Endothelial cell of umbilical vein (primary cell): ENCODE data around the gene C10orf143. TPM values are rescaled to one million over a fixed set of nuclear protein-coding genes. Genes with fewer than 3 reads are reported as not detected.

Experiments
- BruUV-seq: library from RNA; stranded (reverse); fragments of 400-500 nt; replicated peaks from 2 replicates; lab custom pipeline; 2021; lab: Mats Ljungman, UMichigan
- CTCF ChIA-PET: fragments of 300-600, 350-600 bp; sonication (Branson Sonifier 250); formaldehyde crosslinking; loops from one replicate; lab custom pipeline; 2021; ENCODE audit warnings: antibody characterized with exemption, inconsistent platforms; lab: Charles Lee
- POLR2A ChIA-PET: fragments of 300-600, 350-600 bp; sonication (Branson Sonifier 250); formaldehyde crosslinking; loops from one replicate; lab custom pipeline; 2021; ENCODE audit warnings: antibody characterized with exemption, inconsistent platforms; lab: Charles Lee
- DNase-seq: peaks from one replicate; pipeline ENCODE4 v3.0.0-alpha.2; 2011; ENCODE audit warnings: low read depth, low spot score
- FAIRE-seq: peaks from 2 replicates; lab custom pipeline; 2011; peaks lifted over from hg19 to GRCh38; lab: Jason Lieb, UNC
- H2AFZ ChIP-seq: 2 replicates; pipeline ENCODE4 v1.6.0; 2012; ENCODE audit warnings: low read depth, low read length, control low read depth, inconsistent platforms
- H3K27ac ChIP-seq: 2 replicates; pipeline ENCODE4 v1.5.1; 2011; ENCODE audit warnings: low read depth, mild to moderate bottlenecking, control low read depth, low read length, moderate library complexity; ENCODE audit not compliant: insufficient read depth
- H3K27me3 ChIP-seq, 2 experiments: 2 replicates each; pipeline versions ENCODE4 v1.6.0 to v1.6.1; 2011; ENCODE audit warnings: low read length in 2 of 2, mixed read lengths in 1 of 2; ENCODE audit not compliant: control insufficient read depth in 2 of 2, insufficient read depth in 2 of 2
- H3K36me3 ChIP-seq, 2 experiments: 2 replicates in 1 of 2; 3 replicates in 1 of 2; pipeline ENCODE4 v1.5.1; 2011; ENCODE audit warnings: low read length in 2 of 2, mild to moderate bottlenecking in 1 of 2, moderate library complexity in 1 of 2; ENCODE audit not compliant: control insufficient read depth in 2 of 2, insufficient read depth in 2 of 2; ENCODE audit errors: extremely low read depth in 1 of 2
- H3K4me1 ChIP-seq: 3 replicates; pipeline ENCODE4 v1.5.1; 2011; ENCODE audit warnings: mild to moderate bottlenecking, low read length; ENCODE audit not compliant: control insufficient read depth, insufficient read depth; ENCODE audit errors: extremely low read depth
- H3K4me2 ChIP-seq: 2 replicates; pipeline ENCODE4 v1.6.1; 2011; ENCODE audit warnings: low read length, control low read depth, mixed read lengths; ENCODE audit not compliant: insufficient read depth
- H3K4me3 ChIP-seq, 3 experiments: fragments of 200-600 bp in 1 of 3; sonication (generic), shearing (Covaris generic) in 1 of 3; replicated peaks in 1 of 3; 2 replicates each; pipeline ENCODE4 v1.5.1; 2011 to 2016; ENCODE audit warnings: control low read depth in 3 of 3, low read length in 3 of 3, mild to moderate bottlenecking in 2 of 3, inconsistent platforms in 1 of 3, low read depth in 1 of 3, moderate library complexity in 1 of 3; ENCODE audit not compliant: insufficient read depth in 1 of 3
- H3K79me2 ChIP-seq: 2 replicates; pipeline ENCODE4 v1.6.0; 2012; ENCODE audit warnings: low read length, inconsistent platforms; ENCODE audit not compliant: control insufficient read depth, insufficient read depth
- H3K9ac ChIP-seq: replicated peaks from 2 replicates; pipeline ENCODE3; 2011; ENCODE audit warnings: low read length, control low read depth; ENCODE audit not compliant: insufficient read depth; ENCODE audit errors: extremely low read depth
- H3K9me1 ChIP-seq: replicated peaks from 3 replicates; pipeline ENCODE4 v1.6.0; 2011; ENCODE audit warnings: mild to moderate bottlenecking, low read length; ENCODE audit not compliant: control insufficient read depth, insufficient read depth; ENCODE audit errors: extremely low read depth
- H3K9me3 ChIP-seq: replicated peaks from 2 replicates; pipeline ENCODE4 v1.5.1; 2012; ENCODE audit warnings: low read length, inconsistent platforms; ENCODE audit not compliant: control insufficient read depth, insufficient read depth
- H4K20me1 ChIP-seq: replicated peaks from 2 replicates; pipeline ENCODE3; 2011; ENCODE audit warnings: mild to moderate bottlenecking, low read length; ENCODE audit not compliant: control insufficient read depth, insufficient read depth; ENCODE audit errors: extremely low read depth
- CTCF ChIP-seq, 2 donors: IDR thresholded peaks; 1 replicate in 1 of 2; 2 replicates in 1 of 2; pipeline ENCODE4 v1.5.1; 2011; ENCODE audit warnings: low read length in 2 of 2, mild to moderate bottlenecking in 2 of 2, moderate library complexity in 2 of 2, control low read depth in 1 of 2, inconsistent platforms in 1 of 2, low read depth in 1 of 2; ENCODE audit not compliant: insufficient read depth in 1 of 2; ENCODE audit errors: extremely low read depth in 1 of 2
- EZH2 ChIP-seq: IDR thresholded peaks from 2 replicates; pipeline ENCODE4 v1.6.1; 2012; ENCODE audit warnings: borderline replicate concordance, low read depth, mild to moderate bottlenecking, moderate library complexity, low read length, inconsistent platforms; ENCODE audit not compliant: severe bottlenecking
- FOS ChIP-seq: IDR thresholded peaks from 2 replicates; pipeline ENCODE4 v1.6.1; 2011; ENCODE audit warnings: mild to moderate bottlenecking, low read length, moderate library complexity, borderline replicate concordance; ENCODE audit not compliant: insufficient read depth
- GATA2 ChIP-seq: IDR thresholded peaks from 2 replicates; pipeline ENCODE4 v1.7.0; 2011; ENCODE audit warnings: low read depth, mild to moderate bottlenecking, moderate library complexity, mixed read lengths, low read length; ENCODE audit not compliant: insufficient read length, insufficient read depth
- JUN ChIP-seq: IDR thresholded peaks from 2 replicates; pipeline ENCODE4 v1.6.1; 2011; ENCODE audit warnings: borderline replicate concordance, low read depth; ENCODE audit not compliant: insufficient read length, insufficient read depth
- MAX ChIP-seq: IDR thresholded peaks from 2 replicates; pipeline ENCODE4 v1.6.1; 2011; ENCODE audit not compliant: insufficient read depth, insufficient read length
- MYC ChIP-seq: IDR thresholded peaks from one replicate; pipeline ENCODE4 v1.6.1; 2011; ENCODE audit warnings: mild to moderate bottlenecking, low read depth, low read length
- POLR2A ChIP-seq: IDR thresholded peaks from 2 replicates; pipeline ENCODE4 v1.6.1; 2012; ENCODE audit warnings: low read depth, mild to moderate bottlenecking, control low read depth, low read length
- POLR2AphosphoS5 ChIP-seq: IDR thresholded peaks from 2 replicates; pipeline ENCODE4 v1.6.1; 2012; ENCODE audit warnings: low read depth, mild to moderate bottlenecking, control low read depth, low read length, moderate library complexity; ENCODE audit not compliant: insufficient read depth
- dilution Hi-C: fragments of 300-500 bp; cut with MboI; formaldehyde crosslinking; loops from one replicate; pipeline ENCODE4 v1.15.0; 2019; ENCODE audit warnings: low sequenced_read_pairs; ENCODE audit not compliant: extremely low pct_ligation_motif_present
- intact Hi-C: fragments of 100-400 bp; cut with micrococcal nuclease; formaldehyde crosslinking; loops from one replicate; pipeline ENCODE4 v1.10.0; 2022
- polyA plus RNA-seq, 4 experiments: library from polyadenylated mRNA; depleted of rRNA in 3 of 4; stranded (reverse) in 3 of 4; unstranded in 1 of 4; fragments of >200 nt; gene quantifications; 2 replicates each; pipeline versions ENCODE4 v1.2.1 to v1.2.3, GENCODE V29; 2011 to 2012; ENCODE audit warnings: missing spikeins in 1 of 4
- total RNA-seq: library from RNA; stranded (reverse); gene quantifications from 2 replicates; pipeline ENCODE4 v1.2.3, GENCODE V29; 2021

Gene C10orf143
- total and polyA plus RNA-seq, 2 donors (not counting 3 experiments of a cell fraction or from before 2014, with no cell fraction given), result 0.26 to 0.44 TPM

- FAIRE-seq (no peak), DNase-seq (no peak)
- dilution Hi-C loops (no loop called here), intact Hi-C loops (no loop called here)
- Histone ChIP-seq H3K9me3 (no peaks in the 10 kb centered on the region), H3K9me1 (no peaks in the 10 kb centered on the region), H3K4me1 (no peaks in the 10 kb centered on the region), H3K79me2 (no peaks in the 10 kb centered on the region), H3K9ac (no peak overlapping the region), H3K27me3 (no peaks in the 10 kb centered on the region), H4K20me1 (no peaks in the 10 kb centered on the region), H3K4me2 (no peak overlapping the region), H2AFZ (no peak overlapping the region), H3K36me3 (no peaks in the 10 kb centered on the region), H3K4me3 (no peak overlapping the region), H3K27ac (no peak overlapping the region)
- CTCF ChIA-PET, result no interaction called here
- BruUV-seq, result no TSS peak
- TF ChIP-seq GATA2 (no peak), JUN (no peak), FOS (no peak), CTCF (IDR thresholded peaks at IDR 0.05; ENCODE audit: extremely low read depth in 1 of 2, insufficient read depth in 1 of 2, low read depth in 1 of 2, low read length in 2 of 2) (no peak), EZH2 (no peak), POLR2A (no peak), POLR2AphosphoS5 (no peak), MAX (no peak), MYC (no peak)
- POLR2A ChIA-PET, result no interaction called here
These were observed 93.0 kb downstream of the C10orf143 start for GRCh38 chr10:130017631-130018022.
